Stimulated activated CD4-positive, alpha-beta T cell treated with anti-CD3 and anti-CD28 coated beads, Interleukin-2, amount 100 ng/mL, for 4 hours (primary cell): ENCODE data around the gene MICALL2.

Experiments used
- DNase-seq: peaks from one replicate; pipeline ENCODE4 v3.0.0-alpha.2; 2020; ENCODE audit warnings: low read depth

MICALL2 gene

DNA sequence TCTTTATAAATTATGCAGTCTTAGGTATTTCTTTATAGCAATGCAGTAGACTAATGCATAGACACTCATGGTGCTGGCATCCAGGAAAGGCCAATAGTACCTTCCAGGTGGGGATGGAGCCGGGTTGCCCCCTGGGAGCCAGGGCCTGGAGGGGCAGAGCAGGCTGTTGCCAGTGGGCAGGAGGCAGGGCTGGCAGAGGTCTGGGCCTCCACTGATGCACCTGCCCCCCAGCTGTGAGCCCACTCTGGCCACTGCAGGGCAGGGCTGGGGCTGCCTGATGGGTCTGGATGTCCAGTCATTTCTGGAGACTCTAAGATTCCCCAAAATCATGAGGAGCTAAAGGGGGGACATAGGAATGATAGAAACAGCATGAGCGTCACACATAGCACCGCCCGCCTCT is 66.7 kb downstream of the MICALL2 start:
- DNase-seq, result no peak

DNA sequence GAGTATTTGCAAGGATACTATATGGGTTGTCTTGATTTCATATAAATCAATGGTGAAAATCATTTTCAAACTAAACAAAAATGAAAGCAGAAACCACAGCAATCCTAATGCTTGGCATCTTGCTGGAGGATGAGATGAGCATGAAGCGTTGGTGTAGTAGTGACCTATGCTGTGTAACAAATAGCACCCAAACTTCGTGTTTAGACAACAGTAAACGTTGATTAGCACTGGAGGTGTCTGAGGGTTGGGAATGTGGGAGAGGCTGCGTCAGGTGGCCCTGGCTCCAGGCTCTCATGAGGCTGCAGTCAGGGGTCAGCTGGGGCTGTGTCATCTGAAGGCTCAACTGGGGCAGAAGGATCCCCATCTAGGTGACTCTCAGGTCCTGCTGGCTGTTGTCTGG is 67.8 kb downstream of the MICALL2 start:
- no peak for DNase-seq

DNA sequence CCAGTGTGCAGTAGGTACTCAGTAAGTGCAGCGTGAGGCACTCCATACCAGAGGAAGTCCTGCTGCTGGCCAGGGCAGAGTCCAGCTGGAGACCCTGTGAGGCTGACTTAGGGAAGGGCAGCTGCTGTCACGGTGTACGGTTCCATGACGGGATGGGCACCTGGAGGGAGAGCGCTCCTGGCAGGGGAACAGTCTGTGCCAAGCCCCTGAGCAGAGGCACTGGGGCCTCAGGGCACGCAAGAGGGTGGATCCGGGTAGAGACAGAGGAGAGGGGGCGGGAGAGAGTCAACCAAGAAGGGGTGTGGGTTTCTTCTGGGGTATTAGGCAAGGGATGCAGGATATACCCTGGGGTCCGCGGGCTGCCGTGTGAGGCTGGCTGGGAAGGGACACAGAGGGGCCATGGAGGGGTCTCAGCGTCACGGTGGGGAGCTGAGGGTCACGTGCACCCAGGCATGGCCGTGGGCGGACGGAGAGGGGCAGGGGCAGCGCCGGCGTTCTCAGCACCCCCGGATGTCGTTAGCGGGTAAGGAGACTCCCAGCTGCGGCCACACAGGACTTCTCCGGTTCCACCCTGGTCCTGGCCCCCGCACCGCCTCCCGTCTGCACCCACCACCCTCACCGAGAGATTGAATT is 70.5 kb downstream of the MICALL2 start:
- no peak for DNase-seq

DNA sequence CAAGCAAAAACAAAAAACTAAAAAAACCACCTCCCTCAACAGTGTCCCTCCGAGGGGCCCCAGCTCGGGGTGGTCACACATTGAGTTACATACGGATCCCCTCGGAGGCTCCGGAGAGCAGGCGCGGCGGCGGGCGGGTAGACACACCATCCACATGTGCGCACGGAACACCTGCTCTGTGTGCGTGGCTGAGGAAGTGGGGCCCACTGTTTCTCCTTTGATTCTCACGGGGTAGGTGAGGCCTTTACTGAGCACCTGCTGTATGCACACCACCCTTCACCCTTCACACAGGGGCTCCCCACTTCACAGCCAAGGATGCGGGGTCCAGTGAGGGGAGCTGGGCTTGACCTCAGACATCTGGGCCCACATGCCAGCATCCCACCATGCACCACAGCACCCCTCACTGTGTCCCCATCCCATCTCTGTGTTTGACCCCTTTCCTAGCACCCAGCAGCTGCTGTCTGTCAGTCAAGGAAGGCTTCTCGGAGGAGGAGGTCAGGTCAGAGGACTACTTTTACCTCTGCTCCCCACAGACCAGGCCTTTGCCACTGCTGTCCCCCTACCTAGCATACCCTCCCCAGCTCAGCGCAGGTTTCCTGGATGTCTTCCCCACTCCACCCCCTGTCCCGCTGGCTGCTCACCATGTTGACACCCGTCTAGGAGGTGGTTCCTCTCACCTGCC is 71.1 kb downstream of the MICALL2 start:
- DNase-seq, result no peak

DNA sequence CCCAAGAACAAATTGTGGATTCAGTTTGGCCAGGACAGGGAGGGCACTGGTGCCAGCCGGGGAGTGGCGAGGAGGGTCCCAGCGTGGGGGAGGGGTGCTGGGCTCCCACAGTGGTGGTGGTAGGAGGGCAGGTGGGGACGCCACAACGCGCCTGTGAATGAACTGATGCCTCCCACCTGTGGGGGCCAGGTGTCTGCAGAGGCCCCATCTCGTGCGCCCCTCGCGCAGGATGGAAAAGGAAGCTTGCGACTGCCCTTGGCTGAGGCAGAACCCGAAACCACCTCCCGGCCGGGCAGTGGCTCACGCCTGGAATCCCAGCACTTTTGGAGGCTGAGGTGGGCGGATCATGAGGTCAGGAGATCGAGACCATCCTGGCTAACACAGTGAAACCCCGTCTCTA is 72.0 kb downstream of the MICALL2 start:
- no peak for DNase-seq

DNA sequence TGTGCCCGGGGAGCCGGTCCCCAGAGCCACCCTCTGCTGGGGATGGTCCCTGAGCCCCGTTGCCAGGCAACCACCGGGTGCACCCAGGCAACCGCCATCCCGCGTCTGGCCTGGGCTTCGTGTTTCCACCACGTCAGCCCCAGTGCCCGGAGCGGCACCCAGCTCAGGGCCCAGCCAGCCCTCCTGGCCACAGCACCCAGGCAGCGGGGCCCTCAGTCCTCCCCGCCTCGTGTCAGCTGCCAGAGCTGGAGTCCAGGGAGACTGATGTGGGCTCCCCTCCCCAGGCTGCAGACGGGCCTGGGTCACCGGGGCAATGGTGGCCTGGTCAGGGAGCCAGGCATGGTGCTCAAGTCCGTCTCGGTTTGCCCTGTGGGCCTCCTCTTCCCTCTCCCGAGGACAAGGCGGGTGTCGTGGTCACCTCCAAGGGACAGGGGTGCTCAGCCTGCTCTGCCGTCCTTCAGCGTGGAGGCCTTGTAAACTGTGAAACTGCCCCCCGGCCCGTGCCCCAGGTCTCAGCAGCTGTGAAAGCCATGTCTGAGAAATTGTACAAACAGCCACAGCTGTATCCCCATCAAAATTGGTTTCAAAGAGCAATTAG is 72.5 kb downstream of the MICALL2 start:
- no peak for DNase-seq

DNA sequence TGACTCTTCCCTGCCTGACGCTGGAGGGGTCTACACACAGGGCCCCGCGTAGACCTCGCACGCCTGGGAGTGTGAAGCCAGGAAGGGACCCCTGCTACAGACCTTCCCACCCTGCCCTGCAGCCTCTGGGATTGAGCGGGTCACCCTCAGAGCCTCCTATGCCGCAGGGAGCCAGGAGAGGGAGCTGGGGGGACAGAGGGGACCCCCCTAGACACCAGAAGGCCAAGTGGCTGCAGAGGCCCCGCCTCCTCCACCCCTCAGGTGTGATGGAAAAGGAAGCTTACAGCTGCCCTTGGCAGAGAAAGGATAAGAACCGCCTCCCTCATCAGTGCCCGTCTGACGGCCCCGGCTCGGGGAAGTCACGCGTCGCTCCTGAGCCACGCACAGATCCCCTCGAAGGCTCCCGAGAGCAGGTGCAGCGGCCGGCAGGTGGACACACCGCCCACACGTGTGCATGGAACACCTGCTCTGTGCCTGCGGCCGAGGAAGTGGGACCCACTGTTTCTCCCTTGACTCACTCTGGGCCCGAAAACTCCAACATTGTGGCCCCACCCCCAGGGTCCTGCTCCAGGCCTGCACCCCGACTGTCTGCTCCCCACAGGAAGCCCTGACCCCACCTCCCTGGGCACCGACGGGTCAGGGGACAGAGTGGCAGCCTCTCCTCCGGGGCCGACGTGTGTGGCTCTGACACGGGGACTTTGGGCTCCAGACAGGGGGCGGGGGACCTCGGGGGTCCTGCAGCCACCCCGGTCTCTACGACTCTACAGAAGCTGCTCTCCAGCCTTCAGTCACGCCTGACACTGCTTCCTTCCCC is 73.3 kb downstream of the MICALL2 start:
- no peak for DNase-seq

DNA sequence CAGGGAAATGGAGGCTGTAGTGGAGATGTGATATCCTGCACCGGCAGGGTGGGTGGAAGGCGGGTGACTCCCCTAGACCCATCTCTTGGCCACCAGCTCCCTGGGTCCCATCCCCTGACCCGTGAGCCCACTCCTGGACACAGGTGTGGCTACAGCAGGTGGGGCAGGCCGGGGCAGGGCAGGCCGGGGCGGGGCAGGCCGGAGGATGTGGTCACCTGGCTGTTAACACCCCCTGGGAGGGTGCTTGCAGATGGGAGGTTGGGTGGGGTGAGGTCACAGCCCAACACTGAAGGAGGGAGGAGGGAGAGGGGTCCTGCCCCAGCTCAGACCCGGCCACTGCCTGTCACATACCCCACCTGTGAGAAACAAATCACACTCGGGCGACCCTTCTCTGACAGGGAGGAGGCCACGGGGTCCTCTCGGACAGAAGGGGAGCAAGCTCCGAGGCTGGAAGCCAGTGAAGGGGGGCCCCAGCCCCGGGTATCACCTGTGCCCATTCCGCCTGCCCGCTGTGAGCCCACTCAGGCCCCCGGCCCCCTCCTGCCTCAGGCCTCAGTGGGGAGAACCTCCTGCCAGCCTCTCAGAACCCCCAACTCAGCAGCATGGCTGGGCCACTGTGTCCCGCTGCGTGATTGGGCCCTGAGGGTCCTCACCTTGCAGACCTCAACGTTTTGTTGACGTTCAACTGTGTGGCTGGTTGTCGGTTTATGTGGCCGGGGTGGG is 74.0 kb downstream of the MICALL2 start:
- no peak for DNase-seq
